Neural progenitor cell (in vitro differentiated cells): ENCODE measurements around the gene SCT. TPM values are rescaled to one million over a fixed set of nuclear protein-coding genes. Genes with fewer than 3 reads are reported as not detected.

Experiments
- DNase-seq: peaks from one replicate; pipeline ENCODE4 v3.0.0-alpha.2; 2016; ENCODE audit warnings: low spot score
- H2AFZ ChIP-seq: fragments of 200-600 bp; sonication (generic); replicated peaks from 2 replicates; pipeline ENCODE4 v1.6.1; 2016; ENCODE audit warnings: antibody characterized with exemption
- H3F3A ChIP-seq: fragments of 200-600 bp; sonication (generic); 2 replicates; pipeline ENCODE4 v1.6.1; 2016; ENCODE audit warnings: antibody characterized with exemption, low read depth
- H3K27ac ChIP-seq: fragments of 200-600 bp; sonication (generic); 2 replicates; pipeline ENCODE4 v1.5.1; 2016; ENCODE audit warnings: mild to moderate bottlenecking
- H3K27me3 ChIP-seq: fragments of 200-600 bp; sonication (generic); 2 replicates; pipeline ENCODE4 v1.6.1; 2016; ENCODE audit warnings: mild to moderate bottlenecking, moderate library complexity
- H3K36me3 ChIP-seq: fragments of 200-600 bp; sonication (generic); 2 replicates; pipeline ENCODE4 v1.5.1; 2016
- H3K4me1 ChIP-seq: fragments of 200-600 bp; sonication (generic); 2 replicates; pipeline ENCODE4 v1.6.1; 2016; ENCODE audit warnings: mixed run types
- H3K4me2 ChIP-seq: fragments of 200-600 bp; sonication (generic); 2 replicates; pipeline ENCODE4 v1.6.1; 2016
- H3K4me3 ChIP-seq: fragments of 200-600 bp; sonication (generic); 2 replicates; pipeline ENCODE4 v1.5.1; 2016
- H3K79me2 ChIP-seq: fragments of 200-600 bp; sonication (generic); 2 replicates; pipeline ENCODE4 v1.6.1; 2016; ENCODE audit warnings: low read depth
- H3K9ac ChIP-seq: fragments of 200-600 bp; sonication (generic); 2 replicates; pipeline ENCODE4 v1.6.1; 2016
- H3K9me3 ChIP-seq: fragments of 200-600 bp; sonication (generic); 2 replicates; pipeline ENCODE4 v1.5.1; 2016; ENCODE audit warnings: low read depth
- H4K20me1 ChIP-seq: fragments of 200-600 bp; sonication (generic); 2 replicates; pipeline ENCODE4 v1.6.1; 2016; ENCODE audit warnings: low read depth
- H3K27ac Mint-ChIP-seq: 3 replicates; pipeline ENCODE4 v1.8.0; 2021; ENCODE audit warnings: mixed read lengths
- H3K27me3 Mint-ChIP-seq: 2 replicates; pipeline ENCODE4 v1.8.0; 2022; ENCODE audit warnings: low read depth, mild to moderate bottlenecking, inconsistent platforms, moderate library complexity, mixed read lengths; ENCODE audit not compliant: insufficient read depth
- H3K36me3 Mint-ChIP-seq: 3 replicates; pipeline ENCODE4 v1.8.0; 2021; ENCODE audit warnings: mixed read lengths
- H3K4me1 Mint-ChIP-seq: 3 replicates; pipeline ENCODE4 v1.8.0; 2021; ENCODE audit warnings: mixed read lengths
- H3K4me3 Mint-ChIP-seq: 3 replicates; pipeline ENCODE4 v1.8.0; 2021; ENCODE audit warnings: mild to moderate bottlenecking, moderate library complexity, mixed read lengths
- H3K9me3 Mint-ChIP-seq: 3 replicates; pipeline ENCODE4 v1.8.0; 2020; ENCODE audit warnings: mixed read lengths
- EZH2 ChIP-seq: fragments of 200-600 bp; sonication (generic); IDR thresholded peaks from 2 replicates; pipeline ENCODE4 v1.6.1; 2017; ENCODE audit warnings: antibody characterized with exemption, mild to moderate bottlenecking, moderate library complexity
- EZH2phosphoT487 ChIP-seq: fragments of 200-600 bp; sonication (generic); IDR thresholded peaks from 2 replicates; pipeline ENCODE4 v1.6.1; 2017; ENCODE audit warnings: antibody characterized with exemption
- total RNA-seq: library from RNA; depleted of rRNA; stranded (reverse); fragments of >200 nt; gene quantifications from 2 replicates; pipeline ENCODE4 v1.2.3, GENCODE V29; 2015; ENCODE audit warnings: low replicate concordance
- TF ChIP-seq, protein P1 (sequence below): fragments of 200-600 bp; sonication (generic); IDR thresholded peaks from 2 replicates; pipeline ENCODE4 v1.5.1; 2017; ENCODE audit warnings: antibody characterized with exemption, mild to moderate bottlenecking

Gene SCT
- total RNA-seq, 1 donor from 2014 or later: not detected

DNA sequence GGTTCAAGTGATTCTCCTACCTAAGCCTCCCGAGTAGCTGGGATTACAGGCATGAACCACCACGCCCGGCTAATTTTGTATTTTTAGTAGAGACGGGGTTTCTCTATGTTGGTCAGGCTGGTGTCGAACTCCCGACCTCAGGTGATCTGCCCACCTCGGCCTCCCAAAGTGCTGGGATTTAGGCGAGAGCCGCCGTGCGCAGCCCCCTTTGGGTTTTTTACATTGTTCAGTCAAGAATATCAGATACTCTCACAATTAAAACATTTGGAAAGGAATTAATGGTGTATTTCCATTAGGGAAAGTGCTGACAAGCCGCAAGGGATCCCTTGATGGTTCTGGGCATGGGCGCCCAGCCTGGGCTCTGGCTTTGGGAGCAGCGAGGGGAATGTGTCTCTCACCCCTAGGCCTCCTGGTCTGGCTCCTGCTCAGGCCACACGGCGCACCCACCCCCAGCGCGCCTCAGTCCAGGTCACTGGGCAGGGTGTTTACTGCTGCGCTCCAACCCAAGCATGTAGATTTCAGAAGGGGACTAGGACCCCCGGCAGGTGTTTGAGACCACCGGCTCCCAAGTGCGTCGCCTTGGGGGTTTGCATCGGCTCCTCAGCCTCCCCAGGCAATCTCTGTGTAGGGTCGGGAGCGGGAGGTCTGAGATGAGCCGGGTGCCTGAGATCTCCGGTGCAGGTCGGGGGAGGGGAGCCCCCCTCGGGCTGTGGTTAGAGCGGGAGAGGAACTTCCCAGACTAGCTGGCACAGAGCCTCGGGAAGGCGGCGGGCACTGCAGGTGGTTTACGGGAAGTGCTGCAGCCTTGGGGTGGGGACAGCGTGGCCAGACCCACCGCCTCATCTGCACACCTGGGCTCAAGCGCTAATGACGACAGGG, 10.4 kb downstream of the SCT start:
- H3K4me3 ChIP-seq: peak overlapping the region; percentile 90

DNA sequence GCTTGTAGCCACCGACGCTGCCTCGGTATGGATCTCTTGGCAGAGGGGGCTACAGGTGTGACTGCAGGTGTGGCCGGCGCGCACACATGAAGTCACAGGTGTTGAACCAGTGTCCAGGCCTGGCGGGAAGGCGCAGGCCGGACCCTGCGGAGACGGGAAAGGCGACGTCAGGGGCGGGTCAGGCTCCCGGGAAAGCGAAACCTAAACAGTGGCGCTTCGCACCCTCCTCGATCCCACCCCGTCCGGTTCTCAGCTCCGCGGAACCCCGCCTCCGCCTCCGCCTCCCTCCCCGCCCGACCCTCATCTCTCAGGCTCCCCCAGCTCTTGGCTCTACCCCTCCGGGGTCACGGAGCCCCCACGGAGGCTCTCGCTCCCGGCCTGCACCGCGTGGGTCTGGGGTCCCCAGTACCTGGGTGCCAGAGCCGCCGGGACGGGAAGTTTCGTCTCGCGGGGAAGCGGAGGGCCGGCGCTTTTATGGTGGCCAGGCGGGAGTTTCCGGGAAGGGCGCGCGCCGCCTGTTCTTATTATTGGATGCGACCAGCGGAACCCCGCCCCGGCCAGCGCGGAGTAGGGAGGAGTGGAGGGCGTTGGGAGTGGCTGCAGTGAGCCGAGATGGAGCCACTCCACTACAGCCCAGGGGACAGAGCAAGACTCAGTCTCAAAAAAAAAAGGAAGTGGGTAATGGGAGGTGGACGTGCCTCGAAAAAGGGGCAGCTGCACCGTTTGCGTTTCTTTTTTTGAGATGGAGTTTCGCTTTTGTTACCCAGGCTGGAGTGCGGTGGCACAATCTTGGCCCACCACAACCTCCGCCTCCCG, 11.3 kb downstream of the SCT start, which contains the start of gene IRF7:
Gene IRF7, minus strand, starts transcription at position 447 of the 816 bp plus-strand sequence. CDS start 586 bp downstream, outside the sequence.
- Histone ChIP-seq H3K27ac (peak within 1 kb of the TSS; percentile 59), H3K79me2 (peaks cover 5% of the 10 kb centered on the region), H3K4me2 (peak within 1 kb of the TSS; percentile 91), H3F3A (peaks cover 32% of the 10 kb centered on the region), H2AFZ (no peak within 1 kb of the TSS), H3K27me3 (no peaks in the 10 kb centered on the region), H3K4me3 (peak within 1 kb of the TSS; percentile 90), H4K20me1 (peaks cover 44% of the 10 kb centered on the region), H3K4me1 (no peaks in the 10 kb centered on the region), H3K9ac (peak within 1 kb of the TSS; percentile 64), H3K9me3 (no peaks in the 10 kb centered on the region), H3K36me3 (no peaks in the 10 kb centered on the region)
- Mint-ChIP-seq H3K9me3 (no peaks in the 10 kb centered on the region), H3K4me3 (peak within 1 kb of the TSS; percentile 83), H3K27me3 (peaks cover 14% of the 10 kb centered on the region), H3K36me3 (peaks cover 4% of the 10 kb centered on the region), H3K27ac (no peak within 1 kb of the TSS), H3K4me1 (no peaks in the 10 kb centered on the region)
- DNase-seq: peak; percentile 94
- TF ChIP-seq EZH2phosphoT487 (no peak), EZH2 (no peak)
- TF ChIP-seq, protein P1, sequence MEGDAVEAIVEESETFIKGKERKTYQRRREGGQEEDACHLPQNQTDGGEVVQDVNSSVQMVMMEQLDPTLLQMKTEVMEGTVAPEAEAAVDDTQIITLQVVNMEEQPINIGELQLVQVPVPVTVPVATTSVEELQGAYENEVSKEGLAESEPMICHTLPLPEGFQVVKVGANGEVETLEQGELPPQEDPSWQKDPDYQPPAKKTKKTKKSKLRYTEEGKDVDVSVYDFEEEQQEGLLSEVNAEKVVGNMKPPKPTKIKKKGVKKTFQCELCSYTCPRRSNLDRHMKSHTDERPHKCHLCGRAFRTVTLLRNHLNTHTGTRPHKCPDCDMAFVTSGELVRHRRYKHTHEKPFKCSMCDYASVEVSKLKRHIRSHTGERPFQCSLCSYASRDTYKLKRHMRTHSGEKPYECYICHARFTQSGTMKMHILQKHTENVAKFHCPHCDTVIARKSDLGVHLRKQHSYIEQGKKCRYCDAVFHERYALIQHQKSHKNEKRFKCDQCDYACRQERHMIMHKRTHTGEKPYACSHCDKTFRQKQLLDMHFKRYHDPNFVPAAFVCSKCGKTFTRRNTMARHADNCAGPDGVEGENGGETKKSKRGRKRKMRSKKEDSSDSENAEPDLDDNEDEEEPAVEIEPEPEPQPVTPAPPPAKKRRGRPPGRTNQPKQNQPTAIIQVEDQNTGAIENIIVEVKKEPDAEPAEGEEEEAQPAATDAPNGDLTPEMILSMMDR: no peak

More for the DNA sequence above, 10.4 kb downstream of the SCT start:
- peaks cover 14% of the 10 kb centered on the region for H3K27me3 Mint-ChIP-seq
- no peak for DNase-seq
- TF ChIP-seq EZH2 (no peak), EZH2phosphoT487 (no peak)
- TF ChIP-seq, protein P1: no peak
- no peaks in the 10 kb centered on the region for H3K27me3 ChIP-seq
- H3K4me1 Mint-ChIP-seq: no peaks in the 10 kb centered on the region
- no peak overlapping the region for H3K27ac ChIP-seq
- no peaks in the 10 kb centered on the region for H3K36me3 ChIP-seq
- no peaks in the 10 kb centered on the region for H3K9me3 Mint-ChIP-seq
- H3K79me2 ChIP-seq: peaks cover 5% of the 10 kb centered on the region
- H3K4me2 ChIP-seq: peak overlapping the region; percentile 91
- H4K20me1 ChIP-seq: peaks cover 37% of the 10 kb centered on the region
- no peaks in the 10 kb centered on the region for H3K9me3 ChIP-seq
- no peak overlapping the region for H3K27ac Mint-ChIP-seq
- no peak overlapping the region for H3K9ac ChIP-seq
- no peak overlapping the region for H2AFZ ChIP-seq
- H3K4me3 Mint-ChIP-seq: peak overlapping the region; percentile 83
- peaks cover 2% of the 10 kb centered on the region for H3K36me3 Mint-ChIP-seq
- no peaks in the 10 kb centered on the region for H3K4me1 ChIP-seq
- H3F3A ChIP-seq: peaks cover 32% of the 10 kb centered on the region

DNA sequence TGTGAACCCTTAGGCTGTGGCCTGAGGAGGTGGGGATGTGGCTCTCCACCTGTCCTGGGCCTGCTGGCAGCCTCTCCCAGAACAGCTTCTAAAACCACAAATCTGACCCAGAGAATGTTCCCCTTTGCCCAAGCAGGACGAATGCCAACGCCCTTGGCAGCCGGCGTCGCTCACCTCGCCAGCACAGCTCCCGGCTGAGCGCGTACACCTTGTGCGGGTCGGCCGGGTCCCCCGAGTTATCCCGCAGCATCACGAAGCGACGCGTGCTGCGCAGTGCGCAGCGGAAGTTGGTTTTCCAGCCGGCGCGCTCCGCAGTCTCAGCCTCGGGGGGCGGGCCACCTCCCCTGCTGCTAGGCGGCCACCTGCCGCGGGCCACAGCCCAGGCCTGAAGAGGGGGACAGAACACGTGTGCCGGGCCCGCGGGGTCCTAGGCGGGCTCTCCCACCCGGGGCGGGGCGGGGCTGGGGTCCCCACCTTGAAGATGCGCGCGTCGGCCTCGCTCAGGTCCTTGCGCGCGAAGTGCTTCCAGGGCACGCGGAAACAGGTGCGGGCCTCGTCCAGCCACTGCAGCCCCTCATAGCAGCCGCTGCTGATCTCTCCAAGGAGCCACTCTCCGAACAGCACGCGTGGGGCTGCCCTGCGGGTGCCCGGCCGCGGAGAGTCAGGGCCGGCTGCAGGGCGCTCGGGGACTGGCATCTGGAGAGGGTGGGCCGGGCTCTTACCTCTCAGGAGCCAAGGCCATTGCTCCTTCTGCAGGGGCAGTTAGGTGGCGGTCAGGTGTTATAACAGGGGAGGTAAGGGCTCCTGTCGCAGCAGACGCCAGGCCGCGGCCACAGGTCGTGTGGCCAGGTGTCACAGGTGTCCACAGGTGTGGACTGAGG, 12.1 kb downstream of the SCT start:
- H3F3A ChIP-seq: peaks cover 32% of the 10 kb centered on the region

More for the DNA sequence above, 12.1 kb downstream of the SCT start:
- H3K27me3 Mint-ChIP-seq: peaks cover 14% of the 10 kb centered on the region
- no peaks in the 10 kb centered on the region for H3K9me3 Mint-ChIP-seq
- H3K4me2 ChIP-seq: peak overlapping the region; percentile 91
- no peak overlapping the region for H3K9ac ChIP-seq
- H3K4me3 Mint-ChIP-seq: peak overlapping the region; percentile 83
- no peaks in the 10 kb centered on the region for H3K36me3 ChIP-seq
- no peaks in the 10 kb centered on the region for H3K4me1 ChIP-seq
- TF ChIP-seq, protein P1: no peak
- TF ChIP-seq EZH2 (no peak), EZH2phosphoT487 (no peak)
- peaks cover 44% of the 10 kb centered on the region for H4K20me1 ChIP-seq
- no peaks in the 10 kb centered on the region for H3K4me1 Mint-ChIP-seq
- H3K27ac ChIP-seq: no peak overlapping the region
- peaks cover 5% of the 10 kb centered on the region for H3K79me2 ChIP-seq
- H3K36me3 Mint-ChIP-seq: peaks cover 5% of the 10 kb centered on the region
- no peak overlapping the region for H3K27ac Mint-ChIP-seq
- H2AFZ ChIP-seq: no peak overlapping the region
- H3K27me3 ChIP-seq: no peaks in the 10 kb centered on the region
- DNase-seq: peak; percentile 16
- H3K4me3 ChIP-seq: peak overlapping the region; percentile 90
- H3K9me3 ChIP-seq: no peaks in the 10 kb centered on the region
